ENCODE measurements around the gene CDH11. TPM values are rescaled to one million over a fixed set of nuclear protein-coding genes. Genes with fewer than 3 reads are reported as not detected.

Gene CDH11
- total RNA-seq, 1 donor, result 0.31 TPM

DNA sequence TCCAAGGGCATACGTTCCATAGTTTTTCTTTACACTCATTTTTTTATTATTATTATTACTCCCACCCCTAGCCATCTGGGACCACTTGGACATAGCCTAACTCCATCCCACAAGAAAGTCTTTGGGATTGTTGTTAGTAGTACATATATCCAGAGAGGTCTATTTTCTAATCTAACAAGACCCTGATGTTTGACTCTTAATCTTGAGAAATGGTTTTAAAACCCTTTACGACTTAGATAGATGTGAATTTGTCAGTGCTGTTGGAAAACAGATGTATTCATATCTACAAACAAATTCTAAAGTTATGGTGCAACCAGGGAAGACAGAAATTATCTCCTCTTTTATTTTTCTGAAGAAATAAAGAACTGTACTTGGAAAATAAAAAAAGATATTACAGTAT is 197.8 kb downstream of the CDH11 start:
- H3K9me3 ChIP-seq (ENCODE audit: low read depth, low read length), result peaks cover 17% of the 10 kb centered on the region
- no peaks in the 10 kb centered on the region for H3K27me3 ChIP-seq (ENCODE audit: insufficient read depth, low read length)
- no peak overlapping the region for H3K4me3 ChIP-seq (ENCODE audit: low read length)
- H3K4me1 ChIP-seq (ENCODE audit: insufficient read depth, low read length), result no peaks in the 10 kb centered on the region

DNA sequence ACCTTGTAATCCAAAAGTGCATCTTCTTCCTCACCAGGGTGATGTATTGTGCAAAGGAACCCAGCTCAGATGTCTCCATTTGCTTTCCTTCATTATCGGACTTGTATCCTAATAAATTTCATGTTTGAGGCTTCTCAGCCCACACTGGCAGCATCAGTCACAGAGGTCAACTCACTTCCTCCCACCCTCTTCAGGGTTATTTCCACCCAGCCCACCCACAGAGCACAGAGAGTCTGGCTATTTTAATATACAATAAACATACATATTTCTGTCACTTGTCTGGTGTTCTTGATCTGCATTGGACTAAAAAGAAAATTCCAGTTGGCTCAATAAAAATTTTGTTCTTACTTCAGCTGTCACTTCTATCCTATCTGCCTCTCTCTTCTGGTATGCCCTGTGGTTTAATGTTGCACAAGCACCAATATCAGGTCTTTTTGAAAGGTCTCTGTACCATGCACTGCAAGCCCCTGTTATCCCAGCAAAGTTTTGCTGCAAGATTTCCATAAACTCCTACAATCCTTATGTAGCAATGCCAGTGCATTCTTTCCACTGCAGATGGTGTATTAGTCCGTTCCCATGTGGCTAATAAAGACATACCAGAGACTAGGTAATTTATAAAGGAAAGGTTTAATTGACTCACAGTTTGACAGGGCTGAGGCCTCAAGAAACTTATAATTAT is 201.8 kb downstream of the CDH11 start:
- Histone ChIP-seq H3K9me3 (ENCODE audit: low read depth, low read length) (no peaks in the 10 kb centered on the region), H3K4me1 (ENCODE audit: insufficient read depth, low read length) (no peaks in the 10 kb centered on the region), H3K4me3 (ENCODE audit: low read length) (no peak overlapping the region), H3K27me3 (ENCODE audit: insufficient read depth, low read length) (no peaks in the 10 kb centered on the region)

DNA sequence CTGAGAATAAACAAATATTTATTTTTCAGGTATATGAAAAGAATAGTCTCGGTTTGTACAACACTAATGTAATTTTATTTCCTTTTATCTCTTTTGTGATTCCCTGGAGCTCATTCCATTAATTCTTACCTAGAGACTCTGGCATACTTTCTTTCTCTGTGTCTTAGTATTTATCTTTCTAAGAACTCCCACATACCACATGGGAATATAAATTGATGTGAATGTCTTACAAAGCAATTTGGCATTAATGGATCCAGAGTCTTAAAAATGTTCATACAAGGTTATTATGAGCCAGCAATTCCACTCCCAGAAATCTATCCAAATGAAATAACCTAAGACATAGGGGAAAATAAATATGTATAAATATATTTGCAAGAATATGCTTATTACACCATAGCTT is 202.7 kb downstream of the CDH11 start:
- Histone ChIP-seq H3K4me1 (ENCODE audit: insufficient read depth, low read length) (no peaks in the 10 kb centered on the region), H3K9me3 (ENCODE audit: low read depth, low read length) (no peaks in the 10 kb centered on the region), H3K4me3 (ENCODE audit: low read length) (no peak overlapping the region), H3K27me3 (ENCODE audit: insufficient read depth, low read length) (no peaks in the 10 kb centered on the region)

DNA sequence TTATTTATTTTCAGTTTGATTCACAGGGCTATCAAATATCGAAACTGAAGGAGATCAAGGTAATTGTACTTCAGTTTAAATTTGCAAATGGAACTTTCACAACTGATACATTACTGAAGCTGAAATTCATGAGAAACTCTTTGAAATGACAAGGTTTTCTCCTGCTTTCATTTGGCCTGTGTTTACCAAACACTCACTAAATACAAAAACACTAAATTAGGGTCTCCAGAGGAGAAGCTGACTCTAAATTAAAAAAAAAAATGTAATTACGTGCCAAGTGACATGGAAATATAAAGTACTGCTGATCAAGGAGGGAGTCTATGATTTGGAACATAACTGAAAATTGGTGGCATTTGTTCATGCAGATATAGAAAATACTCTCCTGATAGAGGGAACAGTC is 205.8 kb downstream of the CDH11 start:
- H3K9me3 ChIP-seq (ENCODE audit: low read depth, low read length), result no peaks in the 10 kb centered on the region
- H3K4me3 ChIP-seq (ENCODE audit: low read length), result no peak overlapping the region
- H3K4me1 ChIP-seq (ENCODE audit: insufficient read depth, low read length), result no peaks in the 10 kb centered on the region
- H3K27me3 ChIP-seq (ENCODE audit: insufficient read depth, low read length), result no peaks in the 10 kb centered on the region

DNA sequence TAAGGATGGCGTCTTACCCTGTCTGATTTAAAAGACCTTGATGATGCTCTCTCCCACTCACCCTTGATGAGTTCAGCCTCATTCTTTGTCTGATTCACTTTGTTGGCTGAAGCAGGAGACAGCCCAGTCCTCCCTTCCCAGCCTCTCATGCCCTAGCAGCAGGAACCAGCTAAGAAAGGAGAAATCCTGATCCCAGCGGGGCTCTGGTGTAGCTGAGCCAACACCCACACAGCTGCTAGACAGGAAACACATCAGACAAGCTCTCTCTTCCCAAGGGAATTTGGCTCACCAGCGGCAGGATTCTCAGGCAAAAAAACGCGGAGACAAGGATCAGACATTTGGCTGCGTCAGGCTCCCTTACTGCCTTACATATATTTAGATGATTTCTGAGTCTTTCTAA is 211.5 kb downstream of the CDH11 start:
- Histone ChIP-seq H3K4me3 (ENCODE audit: low read length) (no peak overlapping the region), H3K27me3 (ENCODE audit: insufficient read depth, low read length) (no peaks in the 10 kb centered on the region)

DNA sequence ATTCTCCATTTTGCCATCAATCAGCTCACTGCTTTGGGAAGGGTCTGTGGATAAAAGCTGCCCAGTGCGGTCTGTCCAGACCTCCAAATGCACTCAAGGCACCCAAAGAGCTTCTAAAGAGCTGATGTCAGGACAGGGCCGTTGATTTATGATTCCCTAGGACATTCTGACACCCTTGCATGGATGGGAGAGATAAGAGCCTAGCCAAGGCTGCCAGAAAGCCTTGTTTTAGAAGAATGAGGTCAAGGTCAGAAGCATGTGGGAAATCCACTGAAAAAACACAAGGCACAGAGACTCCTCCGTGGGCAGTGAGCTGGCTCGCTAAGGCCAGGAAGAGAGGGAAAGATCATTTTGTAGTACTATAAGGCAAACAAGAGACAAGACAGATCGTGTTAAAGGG is 214.0 kb downstream of the CDH11 start:
- no peaks in the 10 kb centered on the region for H3K27me3 ChIP-seq (ENCODE audit: insufficient read depth, low read length)
- H3K4me3 ChIP-seq (ENCODE audit: low read length), result no peak overlapping the region
- H3K9me3 ChIP-seq (ENCODE audit: low read depth, low read length), result no peaks in the 10 kb centered on the region
- H3K4me1 ChIP-seq (ENCODE audit: insufficient read depth, low read length), result no peaks in the 10 kb centered on the region

More for the DNA sequence above, 211.5 kb downstream of the CDH11 start:
- no peaks in the 10 kb centered on the region for H3K4me1 ChIP-seq (ENCODE audit: insufficient read depth, low read length)
- no peaks in the 10 kb centered on the region for H3K9me3 ChIP-seq (ENCODE audit: low read depth, low read length)

DNA sequence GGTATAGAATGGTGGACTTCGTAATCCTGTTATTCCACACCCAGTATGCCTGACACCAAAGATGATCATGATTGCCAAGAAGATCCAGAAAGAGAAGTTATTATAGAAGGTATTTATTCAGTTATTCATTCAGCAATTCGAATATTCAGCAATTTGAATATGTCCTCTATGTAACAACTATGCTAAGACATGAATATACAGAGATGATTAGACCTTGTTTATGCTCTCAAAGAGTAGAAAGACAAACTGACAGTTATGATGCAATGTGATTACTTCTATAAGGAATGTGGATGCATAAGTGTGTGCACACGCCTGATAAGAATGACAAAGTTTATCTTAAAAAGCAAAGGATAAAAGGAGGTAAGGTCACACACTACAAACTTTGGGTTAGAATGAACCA is 218.1 kb downstream of the CDH11 start:
- no peaks in the 10 kb centered on the region for H3K9me3 ChIP-seq (ENCODE audit: low read depth, low read length)
- no peak overlapping the region for H3K4me3 ChIP-seq (ENCODE audit: low read length)
- no peaks in the 10 kb centered on the region for H3K4me1 ChIP-seq (ENCODE audit: insufficient read depth, low read length)
- no peaks in the 10 kb centered on the region for H3K27me3 ChIP-seq (ENCODE audit: insufficient read depth, low read length)

DNA sequence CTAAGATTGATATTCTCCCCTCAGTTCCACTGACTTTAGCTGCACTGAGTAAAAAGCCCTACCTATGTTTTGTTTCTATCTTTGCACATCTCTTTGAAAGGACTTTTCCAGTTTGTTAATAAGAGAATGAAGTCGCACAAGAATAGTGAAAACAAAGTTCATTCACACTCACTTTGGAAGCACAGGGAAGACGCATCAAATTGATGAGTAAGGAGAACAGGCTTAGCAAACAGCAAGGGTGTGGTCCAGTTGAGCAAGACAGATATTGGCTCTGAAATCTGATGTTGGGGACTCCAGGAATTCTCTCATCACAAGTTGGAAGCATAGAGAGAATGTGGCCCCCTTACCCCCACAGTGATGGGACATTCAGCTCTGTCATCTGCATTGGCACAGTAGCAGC is 221.3 kb downstream of the CDH11 start:
- no peaks in the 10 kb centered on the region for H3K9me3 ChIP-seq (ENCODE audit: low read depth, low read length)
- H3K4me3 ChIP-seq (ENCODE audit: low read length), result no peak overlapping the region
- no peaks in the 10 kb centered on the region for H3K4me1 ChIP-seq (ENCODE audit: insufficient read depth, low read length)
- no peaks in the 10 kb centered on the region for H3K27me3 ChIP-seq (ENCODE audit: insufficient read depth, low read length)

DNA sequence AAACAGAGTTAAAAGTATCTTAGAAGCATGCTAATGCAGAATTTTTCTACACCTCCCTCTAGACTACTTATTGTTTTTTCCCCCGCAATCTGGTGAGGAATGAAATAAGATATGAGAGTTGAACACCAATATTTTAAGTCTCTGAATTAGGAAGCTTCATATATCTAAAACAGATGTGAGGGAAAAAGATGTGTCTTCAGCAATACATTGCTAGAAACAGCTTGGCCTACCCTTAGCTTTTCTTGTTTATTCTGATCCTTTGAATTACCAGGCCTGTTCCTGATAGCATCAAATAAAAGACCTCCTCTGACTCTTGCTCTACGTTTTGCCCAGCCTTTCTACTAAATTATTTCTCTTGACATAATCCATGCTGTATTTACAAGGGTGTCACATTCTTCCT is 221.8 kb downstream of the CDH11 start:
- H3K4me1 ChIP-seq (ENCODE audit: insufficient read depth, low read length), result no peaks in the 10 kb centered on the region
- no peaks in the 10 kb centered on the region for H3K27me3 ChIP-seq (ENCODE audit: insufficient read depth, low read length)

DNA sequence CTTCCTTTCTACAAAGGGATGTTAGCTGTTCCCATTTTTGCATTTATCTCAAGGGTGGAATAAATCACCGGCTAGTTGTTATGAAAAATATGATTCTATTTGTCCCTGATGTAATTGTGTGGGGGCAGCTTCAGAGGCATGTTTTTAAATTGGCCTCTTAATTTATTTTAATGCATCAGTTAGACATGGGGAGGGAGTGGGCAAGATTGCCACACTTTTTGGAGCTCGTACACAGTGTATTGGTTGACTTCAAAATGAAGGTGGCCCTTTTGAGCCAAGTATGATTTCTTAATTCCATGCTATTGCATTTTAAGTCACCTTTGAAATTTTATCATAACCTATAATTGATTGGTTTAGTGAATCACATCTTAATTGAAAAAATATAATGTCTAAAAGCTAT is 223.7 kb downstream of the CDH11 start:
- Histone ChIP-seq H3K4me1 (ENCODE audit: insufficient read depth, low read length) (no peaks in the 10 kb centered on the region), H3K9me3 (ENCODE audit: low read depth, low read length) (no peaks in the 10 kb centered on the region), H3K4me3 (ENCODE audit: low read length) (no peak overlapping the region), H3K27me3 (ENCODE audit: insufficient read depth, low read length) (no peaks in the 10 kb centered on the region)

More for the DNA sequence above, 221.8 kb downstream of the CDH11 start:
- H3K4me3 ChIP-seq (ENCODE audit: low read length), result no peak overlapping the region
- H3K9me3 ChIP-seq (ENCODE audit: low read depth, low read length), result no peaks in the 10 kb centered on the region

Data from mononuclear cell (primary cell).